PC-3 (cell line): Measurements from ENCODE around the gene SLC25A21. TPM values are rescaled to one million over a fixed set of nuclear protein-coding genes. Genes with fewer than 3 reads are reported as not detected.

Experiments
- ATAC-seq: fragments of 200-7000 bp; cut with Tn5 transposase; 2 replicates; pipeline ENCODE4 v1.9.1; 2020; ENCODE audit warnings: mild to moderate bottlenecking, moderate library complexity
- BruUV-seq: library from RNA; stranded (reverse); fragments of 400-500 nt; replicated peaks from 2 replicates; lab custom pipeline; 2021; lab: Mats Ljungman, UMichigan
- CTCF ChIA-PET: fragments of 300-600 bp; sonication (Branson Sonifier 250); formaldehyde crosslinking; loops from one replicate; lab custom pipeline; 2022; ENCODE audit warnings: antibody characterized with exemption; lab: Charles Lee
- POLR2A ChIA-PET: fragments of 300-600 bp; sonication (Branson Sonifier 250); formaldehyde crosslinking; loops from one replicate; lab custom pipeline; 2022; ENCODE audit warnings: antibody characterized with exemption; ENCODE audit not compliant: unreplicated experiment; lab: Charles Lee
- DNase-seq: peaks from one replicate; pipeline ENCODE4 v3.0.0-alpha.2; 2015
- H2AFZ ChIP-seq: fragments of 300-600 bp; sonication (generic); 2 replicates; pipeline ENCODE4 v1.6.0; 2016; ENCODE audit warnings: antibody characterized with exemption, low read length
- H3F3A ChIP-seq: fragments of 300-600 bp; sonication (generic); one replicate; pipeline ENCODE4 v1.6.0; 2017; ENCODE audit warnings: antibody characterized with exemption, low read length, control low read depth, mild to moderate bottlenecking; ENCODE audit not compliant: unreplicated experiment
- H3K27ac ChIP-seq: fragments of 300-600 bp; sonication (generic); 2 replicates; pipeline ENCODE4 v1.5.1; 2016; ENCODE audit warnings: mild to moderate bottlenecking, low read length
- H3K27me3 ChIP-seq: fragments of 300-600 bp; sonication (generic); 2 replicates; pipeline ENCODE4 v1.6.1; 2016; ENCODE audit warnings: low read length, mixed read lengths
- H3K36me3 ChIP-seq: fragments of 300-600 bp; sonication (generic); 2 replicates; pipeline ENCODE4 v1.6.1; 2016; ENCODE audit warnings: low read depth, mixed run types, low read length, mixed read lengths
- H3K4me1 ChIP-seq: fragments of 300-600 bp; sonication (generic); 2 replicates; pipeline ENCODE4 v1.5.1; 2016; ENCODE audit warnings: low read length; ENCODE audit not compliant: insufficient read depth
- H3K4me2 ChIP-seq: fragments of 300-600 bp; sonication (generic); 2 replicates; pipeline ENCODE4 v1.6.0; 2016; ENCODE audit warnings: low read length
- H3K4me3 ChIP-seq: fragments of 300-600 bp; sonication (generic); 2 replicates; pipeline ENCODE4 v1.5.1; 2016; ENCODE audit warnings: mild to moderate bottlenecking, low read length, mixed read lengths
- H3K79me2 ChIP-seq: fragments of 300-600 bp; sonication (generic); 2 replicates; pipeline ENCODE4 v1.6.1; 2017; ENCODE audit warnings: low read length, mixed read lengths
- H3K9ac ChIP-seq: fragments of 300-600 bp; sonication (generic); 2 replicates; pipeline ENCODE4 v1.6.0; 2016; ENCODE audit warnings: mild to moderate bottlenecking, low read length
- H3K9me2 ChIP-seq: fragments of 300-600 bp; sonication (generic); replicated peaks from 2 replicates; pipeline ENCODE4 v1.6.1; 2016; ENCODE audit warnings: mixed run types, low read length, mixed read lengths
- H3K9me3 ChIP-seq: fragments of 300-600 bp; sonication (generic); 2 replicates; pipeline ENCODE4 v1.6.1; 2016; ENCODE audit warnings: low read length, mixed read lengths
- H4K20me1 ChIP-seq: fragments of 300-600 bp; sonication (generic); 2 replicates; pipeline ENCODE4 v1.6.1; 2016; ENCODE audit warnings: low read length, mixed read lengths
- EZH2 ChIP-seq: fragments of 300-600 bp; sonication (generic); IDR thresholded peaks from one replicate; pipeline ENCODE4 v1.6.1; 2017; ENCODE audit warnings: antibody characterized with exemption, mild to moderate bottlenecking, low read length; ENCODE audit not compliant: unreplicated experiment
- EZH2phosphoT487 ChIP-seq: fragments of 300-600 bp; sonication (generic); IDR thresholded peaks from 2 replicates; pipeline ENCODE4 v1.6.1; 2018; ENCODE audit warnings: mild to moderate bottlenecking, antibody characterized with exemption, low read length, borderline replicate concordance
- intact Hi-C: fragments of 100-400 bp; cut with micrococcal nuclease; formaldehyde crosslinking; loops from 2 replicates; pipeline ENCODE4 v1.9.0; 2023
- total RNA-seq: library from RNA; depleted of rRNA; stranded (reverse); fragments of >200 nt; gene quantifications from 2 replicates; pipeline ENCODE4 v1.2.3, GENCODE V29; 2014
- TF ChIP-seq, protein P1 (sequence below): fragments of 300-600 bp; sonication (generic); conservative IDR thresholded peaks from 2 replicates; pipeline ENCODE4 v1.5.1; 2017; ENCODE audit warnings: antibody characterized with exemption, low read depth, mild to moderate bottlenecking, low read length

Gene SLC25A21
- total RNA-seq, 1 experiment from 2014 or later, result 0.87 TPM

- TF ChIP-seq EZH2phosphoT487 (no peak), EZH2 (no peak)
- TF ChIP-seq, protein P1, sequence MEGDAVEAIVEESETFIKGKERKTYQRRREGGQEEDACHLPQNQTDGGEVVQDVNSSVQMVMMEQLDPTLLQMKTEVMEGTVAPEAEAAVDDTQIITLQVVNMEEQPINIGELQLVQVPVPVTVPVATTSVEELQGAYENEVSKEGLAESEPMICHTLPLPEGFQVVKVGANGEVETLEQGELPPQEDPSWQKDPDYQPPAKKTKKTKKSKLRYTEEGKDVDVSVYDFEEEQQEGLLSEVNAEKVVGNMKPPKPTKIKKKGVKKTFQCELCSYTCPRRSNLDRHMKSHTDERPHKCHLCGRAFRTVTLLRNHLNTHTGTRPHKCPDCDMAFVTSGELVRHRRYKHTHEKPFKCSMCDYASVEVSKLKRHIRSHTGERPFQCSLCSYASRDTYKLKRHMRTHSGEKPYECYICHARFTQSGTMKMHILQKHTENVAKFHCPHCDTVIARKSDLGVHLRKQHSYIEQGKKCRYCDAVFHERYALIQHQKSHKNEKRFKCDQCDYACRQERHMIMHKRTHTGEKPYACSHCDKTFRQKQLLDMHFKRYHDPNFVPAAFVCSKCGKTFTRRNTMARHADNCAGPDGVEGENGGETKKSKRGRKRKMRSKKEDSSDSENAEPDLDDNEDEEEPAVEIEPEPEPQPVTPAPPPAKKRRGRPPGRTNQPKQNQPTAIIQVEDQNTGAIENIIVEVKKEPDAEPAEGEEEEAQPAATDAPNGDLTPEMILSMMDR, result no peak
- Histone ChIP-seq H3K9me3 (no peaks in the 10 kb centered on the region), H3K79me2 (no peaks in the 10 kb centered on the region), H3K27me3 (no peaks in the 10 kb centered on the region), H3K36me3 (no peaks in the 10 kb centered on the region), H3K9me2 (no peaks in the 10 kb centered on the region), H3K9ac (no peak overlapping the region), H3K4me2 (peak overlapping the region; percentile 74), H3F3A (peaks cover 16% of the 10 kb centered on the region), H3K4me1 (peaks cover 61% of the 10 kb centered on the region), H4K20me1 (no peaks in the 10 kb centered on the region), H3K27ac (peak overlapping the region; percentile 92), H2AFZ (no peak overlapping the region), H3K4me3 (no peak overlapping the region)
- intact Hi-C loops, result loop anchor here (1.0 kb wide), 3 partner anchors 7 to 142 kb away; no protein-coding TSS in a partner anchor
- ChIA-PET CTCF (no interaction called here), POLR2A (no interaction called here)
- DNase-seq, result peak; percentile 24
- no peak for ATAC-seq
- no TSS peak for BruUV-seq
Measured at GRCh38 chr14:36974985-36975384, 197.4 kb downstream of the SLC25A21 start.

DNA sequence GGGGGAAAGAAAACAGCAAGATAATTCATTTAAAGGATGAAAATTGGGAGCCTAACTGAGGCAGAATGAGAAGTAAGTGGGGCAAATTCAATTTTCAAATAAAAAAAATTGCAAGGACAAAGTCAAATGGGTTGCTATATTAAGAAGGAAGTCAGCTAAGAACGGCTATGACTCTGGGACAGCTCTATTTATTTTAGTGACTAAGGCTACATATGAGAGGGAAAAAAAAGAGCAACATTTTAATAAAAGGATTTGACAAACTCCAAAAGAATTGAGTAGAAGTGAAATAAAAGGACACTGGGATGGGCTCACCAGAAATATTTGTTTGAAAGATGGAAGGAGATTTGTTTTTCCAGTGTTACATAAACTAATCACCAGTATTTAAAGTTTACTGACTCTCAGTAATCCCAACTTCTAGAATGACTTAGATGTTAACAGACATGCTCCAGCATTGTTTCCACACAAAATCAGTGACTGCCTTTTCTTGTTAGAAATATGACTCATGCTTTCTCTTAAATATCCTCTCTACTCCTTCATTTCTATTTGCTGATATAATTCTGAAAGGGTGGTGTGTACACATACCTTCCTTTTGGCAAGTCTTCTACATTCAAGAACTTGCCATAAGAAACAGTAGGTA lies 198.5 kb downstream of the SLC25A21 start:
- ChIA-PET POLR2A (interaction anchor here (0.7 kb wide), 2 partner anchors 10 to 323 kb away, joined by 4 to 7 read pairs; no protein-coding TSS in a partner anchor), CTCF (interaction anchor here (0.6 to 1.0 kb wide), 3 partner anchors 27 to 144 kb away, joined by 3 to 5 read pairs (median 3); no protein-coding TSS in a partner anchor)
- peak overlapping the region; percentile 74 for H3K4me2 ChIP-seq
- intact Hi-C loops, result loop anchor here (1.0 kb wide), 3 partner anchors 8 to 143 kb away; no protein-coding TSS in a partner anchor
- no peaks in the 10 kb centered on the region for H4K20me1 ChIP-seq
- H3K9ac ChIP-seq, result peak overlapping the region; percentile 64
- TF ChIP-seq, protein P1, result no peak
- TF ChIP-seq EZH2 (no peak), EZH2phosphoT487 (no peak)
- no peaks in the 10 kb centered on the region for H3K36me3 ChIP-seq
- H3K4me1 ChIP-seq, result peaks cover 61% of the 10 kb centered on the region
- no peaks in the 10 kb centered on the region for H3K9me3 ChIP-seq
- H3K9me2 ChIP-seq, result no peaks in the 10 kb centered on the region
- no peaks in the 10 kb centered on the region for H3K79me2 ChIP-seq
- peak overlapping the region; percentile 92 for H3K27ac ChIP-seq
- ATAC-seq (peak; percentile 84), DNase-seq (peak; percentile 85)
- peaks cover 16% of the 10 kb centered on the region for H3F3A ChIP-seq
- H3K27me3 ChIP-seq, result no peaks in the 10 kb centered on the region
- H2AFZ ChIP-seq, result peak overlapping the region; percentile 37
- TSS peak; percentile 80 for BruUV-seq
- peak overlapping the region; percentile 40 for H3K4me3 ChIP-seq
